ENCODE measurements around the gene SKI. TPM values are rescaled to one million over a fixed set of nuclear protein-coding genes. Genes with fewer than 3 reads are reported as not detected.
A peak's percentile ranks its signal among the peaks of the same experiment; 100 is the strongest.

The SKI gene
- total and polyA plus RNA-seq, 2 of the 8 experiments (the other 6 are each of a cell fraction or from before 2014, with no cell fraction given), result 8.3 to 87.6 TPM

DNA sequence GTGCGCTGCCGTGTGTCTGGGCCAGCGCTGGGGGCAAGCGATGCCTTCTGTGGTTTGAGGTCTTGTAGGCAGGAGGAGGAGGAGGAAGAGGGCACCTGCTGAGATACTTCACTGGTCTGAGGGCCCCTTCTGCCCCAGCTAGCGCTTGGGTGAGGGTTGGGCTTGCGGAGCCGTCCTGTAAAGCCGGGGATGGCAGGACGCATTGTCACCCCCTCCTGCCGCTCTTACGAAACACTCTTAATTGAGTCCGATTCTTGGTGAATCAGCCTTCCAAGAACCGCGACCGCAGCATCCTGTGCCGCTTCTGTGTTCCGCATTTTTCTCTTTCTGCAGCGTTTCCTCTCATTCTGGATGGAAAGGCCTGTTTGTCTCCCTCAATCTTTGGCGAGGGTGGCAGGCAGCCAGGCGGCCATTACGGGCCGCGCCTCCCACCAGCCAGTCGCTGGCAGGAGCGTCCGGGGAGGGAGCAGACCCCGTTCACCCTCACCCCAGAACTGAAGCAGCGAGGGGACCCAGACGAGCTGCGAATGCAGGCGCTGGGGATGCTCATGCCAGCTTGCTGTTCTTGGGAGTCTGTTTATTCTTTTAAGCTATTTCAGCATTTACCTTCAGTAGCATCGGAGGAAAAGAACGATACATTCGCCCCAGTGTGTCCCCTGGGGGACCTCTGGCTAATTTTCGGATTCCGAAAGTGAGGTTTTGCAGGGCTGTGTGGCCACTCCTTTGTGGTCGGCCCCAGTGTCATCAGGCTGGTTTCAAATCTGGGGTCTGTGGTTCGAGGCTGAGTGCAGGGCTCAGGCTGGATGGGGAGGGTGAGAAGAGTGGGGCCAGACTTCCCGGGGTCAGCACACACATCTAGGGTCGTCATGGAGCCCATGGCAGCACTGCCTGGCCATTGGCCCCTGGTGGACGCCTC, 62.7 kb downstream of the SKI start:
- H3K79me2 ChIP-seq (ENCODE audit: control insufficient read depth in 1 of 2, insufficient read depth in 2 of 2, low read length in 2 of 2), result peaks cover 20 to 94% of the 10 kb centered on the region in 2 experiments; a peak in 3 of 4 replicates
- no peak overlapping the region for H3K4me3 ChIP-seq (ENCODE audit: extremely low read depth in 1 of 4, insufficient read depth in 2 of 4, low read depth in 3 of 4, low read length in 4 of 4)
- no peak overlapping the region for H3K9ac ChIP-seq (replicated peaks in 1 of 4; ENCODE audit: extremely low read depth in 1 of 4, low read depth in 3 of 4, low read length in 3 of 4)
- no peak overlapping the region for H3K14ac ChIP-seq (ENCODE audit: insufficient read length)
- H3K23me2 ChIP-seq (ENCODE audit: low read depth, low read length), result no peaks in the 10 kb centered on the region
- no peak overlapping the region for H3K4me2 ChIP-seq (ENCODE audit: insufficient read depth in 1 of 2, low read depth in 2 of 2, low read length in 2 of 2)
- H3K27me3 ChIP-seq (replicated peaks in 1 of 4; ENCODE audit: control insufficient read depth in 3 of 4, extremely low read depth in 1 of 4, insufficient read depth in 3 of 4, low read length in 3 of 4), result no peaks in the 10 kb centered on the region
- 87% methylated on average over 40 of the region's 41 CpGs; no CpG with 5 or more reads in 1 of the 2 experiments for WGBS, 2 experiments (ENCODE audit: extremely low coverage in 1 of 2, insufficient coverage in 1 of 2, insufficient read length in 1 of 2, insufficient replicate concordance in 2 of 2, low coverage in 1 of 2, low lambda C conversion rate in 2 of 2, missing lambda C conversion rate in 1 of 2)
- H3K79me1 ChIP-seq (ENCODE audit: low read depth, low read length), result peaks cover 34% of the 10 kb centered on the region
- no peak overlapping the region for H3K23ac ChIP-seq (ENCODE audit: insufficient read length)
- ChIA-PET POLR2A (ENCODE audit: partially characterized antibody) (interaction anchor here (0.7 to 1.8 kb wide), 5 partner anchors 12 to 43 kb away, joined by 3 to 4 read pairs (median 3); no protein-coding TSS in a partner anchor), CTCF (ENCODE audit: partially characterized antibody) (interaction anchor here (0.6 to 2.7 kb wide), 6 partner anchors 15 to 390 kb away, joined by 3 to 6 read pairs (median 4); partner anchors contain the start of gene FAAP20)
- peaks cover 28 to 46% of the 10 kb centered on the region in 2 experiments for H4K20me1 ChIP-seq (replicated peaks in 1 of 2; ENCODE audit: control insufficient read depth in 1 of 2, insufficient read depth in 2 of 2, low read length in 2 of 2)
- H3K56ac ChIP-seq (replicated peaks; ENCODE audit: insufficient read length, low read depth, low read length), result no peak overlapping the region
- no peak overlapping the region for H4K5ac ChIP-seq (ENCODE audit: insufficient read length, low read depth, low read length)
- no peaks in the 10 kb centered on the region; a peak in 1 of 8 replicates for H3K36me3 ChIP-seq (ENCODE audit: control insufficient read depth in 2 of 4, insufficient read depth in 4 of 4, low read length in 3 of 4)
- H2BK120ac ChIP-seq (replicated peaks; ENCODE audit: low read depth, low read length), result no peak overlapping the region
- H4K91ac ChIP-seq (replicated peaks; ENCODE audit: insufficient read length, low read length), result no peak overlapping the region
- H3K9me3 ChIP-seq (ENCODE audit: insufficient read depth in 2 of 2, low read depth in 1 of 2, low read length in 1 of 2), result no peaks in the 10 kb centered on the region
- H3K27ac ChIP-seq (ENCODE audit: low read depth, low read length), result no peak overlapping the region; the same call in 1 of the 2 replicates
- H2BK20ac ChIP-seq (ENCODE audit: low read length), result no peak overlapping the region
- no peak overlapping the region for H2AK5ac ChIP-seq (ENCODE audit: low read depth, low read length)
- peak overlapping the region; percentile 57 for H4K8ac ChIP-seq (ENCODE audit: extremely low read depth, insufficient read depth, low read length)
- no peak for FAIRE-seq
- H3K4me1 ChIP-seq (replicated peaks in 1 of 4; ENCODE audit: control insufficient read depth in 3 of 4, insufficient read depth in 4 of 4, low read length in 3 of 4), result peaks cover 0 to 25% (median 17%) of the 10 kb centered on the region in 4 experiments; a peak in 5 of 7 replicates
- no peak overlapping the region for H2AFZ ChIP-seq (ENCODE audit: low read length)
- H2BK5ac ChIP-seq (ENCODE audit: low read depth, low read length), result peak overlapping the region; percentile 35; the same call in 1 of the 2 replicates
- H3K4ac ChIP-seq (replicated peaks; ENCODE audit: insufficient read length, low read depth, low read length), result no peak overlapping the region
- no peak overlapping the region for H2BK12ac ChIP-seq (ENCODE audit: low read depth, low read length)
- H2BK15ac ChIP-seq (ENCODE audit: low read length), result no peak overlapping the region
- no peak for DNase-seq (ENCODE audit: low read depth in 1 of 2, low spot score in 2 of 2)
- H3K18ac ChIP-seq (ENCODE audit: extremely low read depth, low read length), result no peak overlapping the region; the same call in 1 of the 2 replicates
- TF ChIP-seq BCL11A (IDR thresholded peaks at IDR 0.05; ENCODE audit: low read depth in 2 of 2, low read length in 2 of 2) (no peak), TCF12 (IDR thresholded peaks at IDR 0.05; ENCODE audit: low read depth, low read length) (no peak), MAX (IDR thresholded peaks at IDR 0.05) (no peak), NANOG (IDR thresholded peaks at IDR 0.05; ENCODE audit: insufficient read depth, low read depth, low read length, poor library complexity, severe bottlenecking) (no peak), CBX8 (IDR thresholded peaks at IDR 0.05; ENCODE audit: borderline replicate concordance, low read depth, low read length) (no peak), MAFK (IDR thresholded peaks at IDR 0.05; ENCODE audit: low read depth, low read length) (no peak), CEBPB (IDR thresholded peaks at IDR 0.05; ENCODE audit: low read depth, low read length) (no peak), TAF7 (optimal IDR thresholded peaks at IDR 0.05; ENCODE audit: borderline replicate concordance, low read depth, low read length) (no peak), USF2 (IDR thresholded peaks at IDR 0.05; ENCODE audit: low read length) (no peak), CHD2 (IDR thresholded peaks at IDR 0.05; ENCODE audit: low read length) (no peak)

All from H1 (cell line).